Right lung (tissue), 5 donors: Measurements from ENCODE around the gene CFD. TPM values are rescaled to one million over a fixed set of nuclear protein-coding genes. Genes with fewer than 3 reads are reported as not detected.

ENCODE experiments used
- DNase-seq, 2 donors: peaks; one replicate each; pipeline ENCODE4 v3.0.0-alpha.2; 2013
- polyA plus RNA-seq, 5 donors: library from polyadenylated mRNA; unstranded; fragments of 120-200 nt; gene quantifications; one replicate each; pipeline versions ENCODE4 v1.2.1 to v1.2.3, GENCODE V29; 2013; ENCODE audit warnings: inconsistent platforms in 1 of 5, low replicate concordance in 1 of 5; ENCODE audit not compliant: insufficient read length in 5 of 5, insufficient read depth in 1 of 5

The CFD gene
- polyA plus RNA-seq, 5 donors: 4.7 to 31.4 (median 6.3) TPM

DNA sequence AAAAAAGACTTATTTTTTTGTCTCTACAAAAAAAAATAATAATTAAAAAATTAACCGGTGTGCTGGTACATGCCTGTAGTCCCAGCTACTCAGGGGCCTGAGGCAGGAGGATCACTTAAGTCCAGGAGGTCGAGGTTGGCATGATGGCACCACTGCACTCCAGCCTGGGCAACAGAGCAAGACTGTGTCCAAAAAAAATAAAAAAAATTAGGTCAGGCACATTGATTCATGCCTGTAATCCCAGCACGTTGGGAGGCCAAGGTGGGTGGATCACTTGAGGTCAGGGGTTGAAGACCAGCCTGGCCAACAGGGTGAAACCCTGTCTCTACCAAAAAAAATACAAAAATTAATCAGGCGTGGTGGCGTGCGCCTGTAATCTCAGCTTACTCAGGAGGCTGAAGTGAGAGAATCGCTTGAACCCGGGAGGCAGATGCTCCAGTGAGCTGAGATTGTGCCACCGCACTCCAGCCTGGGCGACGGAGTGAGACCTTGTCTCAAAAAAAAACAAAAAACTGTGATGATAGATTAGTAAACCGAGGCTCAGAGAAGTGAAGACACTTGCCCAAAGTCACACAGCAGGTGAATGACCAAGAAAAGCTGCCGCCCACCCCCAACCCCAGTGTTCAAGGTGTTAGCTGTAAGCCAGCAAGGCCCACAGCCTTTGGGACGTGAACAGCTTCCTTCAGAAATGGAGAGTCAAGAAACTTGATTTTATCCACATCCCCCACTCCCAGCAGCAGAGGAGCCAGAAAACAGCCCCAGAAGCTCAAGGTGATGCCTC lies 43.2 kb downstream of the CFD start:
- DNase-seq: no peak

DNA sequence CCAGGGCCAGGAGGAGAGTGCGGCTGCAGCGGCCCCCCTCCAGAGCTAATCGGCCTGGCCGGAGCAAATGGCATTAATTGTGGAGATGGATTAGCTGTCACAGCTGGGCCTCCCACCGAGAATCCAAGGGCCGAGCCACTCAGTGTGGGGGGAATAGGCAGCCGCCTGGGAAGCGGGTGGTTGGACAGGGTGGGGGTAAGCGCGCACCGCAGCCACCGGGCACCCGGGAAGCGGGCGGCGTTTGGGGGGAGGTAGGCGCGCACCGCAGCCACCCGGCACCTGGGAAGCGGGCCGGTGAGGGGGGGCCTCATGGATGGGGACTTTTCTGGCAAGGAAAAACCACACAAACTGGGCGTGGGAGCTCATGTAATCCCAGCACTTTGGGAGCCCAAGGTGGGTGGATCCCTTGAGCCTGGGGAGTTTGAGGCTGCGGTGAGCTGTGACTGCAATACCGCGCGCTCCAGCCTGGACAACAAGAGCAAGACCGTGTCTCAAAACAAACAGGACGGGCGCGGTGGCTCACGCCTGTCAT lies 43.9 kb downstream of the CFD start:
- no peak for DNase-seq

DNA sequence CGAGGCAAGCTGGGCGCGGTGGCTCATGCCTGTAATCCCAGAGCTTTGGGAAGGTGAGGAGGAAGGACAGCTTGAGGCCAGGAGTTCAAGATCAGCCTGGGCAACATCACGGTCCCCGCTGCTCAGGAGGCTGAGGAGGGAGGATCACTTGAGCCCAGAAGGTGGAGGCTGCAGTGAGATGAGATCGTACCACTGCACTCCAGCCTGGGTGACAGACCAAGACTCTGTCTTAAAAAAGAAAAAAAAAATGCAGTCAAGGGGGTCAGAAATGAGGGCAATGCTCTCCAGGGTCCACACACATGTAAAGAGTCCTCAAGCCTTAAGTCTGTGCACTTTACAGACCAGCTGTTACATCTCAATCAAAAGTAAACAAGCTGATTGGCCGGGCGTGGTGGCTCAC lies 45.1 kb downstream of the CFD start:
- no peak for DNase-seq

DNA sequence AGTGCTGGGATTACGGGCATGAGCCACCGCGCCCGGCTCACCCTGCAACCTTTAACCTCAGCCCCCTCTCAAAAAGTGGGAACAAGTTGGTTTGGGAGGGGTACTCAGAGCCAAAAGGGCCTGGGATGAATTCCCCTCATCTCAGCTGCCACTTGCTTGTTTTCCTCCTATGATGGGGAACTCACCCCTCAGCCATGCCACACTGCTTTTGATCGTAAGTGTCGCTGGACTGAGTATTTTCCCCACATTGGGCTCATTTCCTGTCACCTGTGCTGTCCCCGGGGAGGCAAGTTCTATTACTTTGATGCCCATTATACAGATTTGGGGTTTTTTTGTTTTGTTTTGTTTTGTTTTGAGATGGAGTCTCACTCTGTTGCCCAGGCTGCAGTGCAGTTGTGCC lies 47.0 kb downstream of the CFD start:
- no peak for DNase-seq

DNA sequence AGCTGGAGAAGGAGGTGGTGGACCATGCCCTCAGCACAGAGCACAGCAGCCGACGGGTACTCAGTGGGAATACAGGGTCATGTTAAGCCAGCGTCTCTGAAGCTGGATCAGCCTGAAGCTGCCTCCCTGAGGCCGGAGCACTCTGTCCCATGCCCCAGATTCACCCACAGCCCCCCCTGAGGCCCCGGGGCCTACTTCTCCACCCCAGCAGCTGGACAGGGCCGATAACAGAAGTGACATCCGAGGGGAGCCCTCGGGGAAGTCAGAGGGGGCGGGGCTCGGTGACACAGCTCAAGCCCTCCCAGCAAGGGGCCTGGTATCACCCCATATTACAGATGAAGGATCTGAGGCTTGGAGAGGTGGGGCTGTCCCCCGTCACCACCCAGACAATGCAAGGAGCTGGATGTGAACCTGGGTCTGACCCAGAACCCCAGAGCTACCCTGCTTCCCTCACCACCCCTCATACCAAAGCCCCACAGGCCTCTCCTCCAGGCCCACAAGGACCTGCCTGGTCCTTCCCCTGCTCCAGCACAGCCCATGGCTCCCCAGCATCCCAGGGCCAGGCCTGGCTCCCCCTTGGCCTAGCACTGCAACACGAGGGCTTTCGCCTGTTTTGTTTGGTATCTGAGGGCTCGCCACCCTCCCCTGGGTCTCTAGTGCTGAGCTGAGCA lies 47.9 kb downstream of the CFD start:
- DNase-seq: no peak

DNA sequence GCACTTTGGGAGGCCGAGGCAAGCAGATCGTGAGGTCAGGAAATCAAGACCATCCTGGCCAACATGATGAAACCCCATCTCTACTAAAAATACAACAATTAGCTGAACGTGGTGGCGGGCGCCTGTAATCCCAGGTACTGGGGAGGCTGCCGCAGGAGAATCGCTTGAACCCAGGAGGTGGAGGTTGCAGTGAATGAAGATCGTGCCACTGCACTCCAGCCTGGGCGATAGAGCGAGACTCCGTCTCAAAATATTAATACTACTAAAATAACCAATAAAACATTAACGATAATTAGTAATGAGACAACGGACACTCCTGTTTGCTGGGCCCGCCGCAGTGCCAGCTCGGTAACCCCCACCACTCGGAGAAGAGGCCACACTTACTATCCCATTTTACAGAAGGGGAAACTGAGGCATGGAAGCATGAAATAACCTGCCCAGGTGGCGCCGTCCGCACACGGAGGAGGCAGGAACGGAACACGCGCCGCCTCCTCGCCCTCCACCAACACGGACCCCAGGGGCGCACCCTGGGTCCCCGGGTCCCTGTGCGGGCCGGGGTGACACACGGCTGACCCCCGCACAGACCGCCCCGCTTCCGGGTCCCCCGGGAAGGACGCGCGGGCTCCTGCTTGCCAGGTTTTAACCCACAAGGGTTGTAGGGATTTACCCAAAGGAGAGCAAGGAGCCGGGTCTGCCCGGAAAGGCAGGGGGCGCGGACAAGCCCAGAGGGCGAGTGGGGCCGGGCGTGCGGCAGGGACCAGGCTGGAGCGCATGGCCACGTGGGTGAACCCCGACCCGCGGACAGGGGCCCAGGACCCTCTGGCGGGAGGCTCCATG lies 52.0 kb downstream of the CFD start:
- DNase-seq: no peak

DNA sequence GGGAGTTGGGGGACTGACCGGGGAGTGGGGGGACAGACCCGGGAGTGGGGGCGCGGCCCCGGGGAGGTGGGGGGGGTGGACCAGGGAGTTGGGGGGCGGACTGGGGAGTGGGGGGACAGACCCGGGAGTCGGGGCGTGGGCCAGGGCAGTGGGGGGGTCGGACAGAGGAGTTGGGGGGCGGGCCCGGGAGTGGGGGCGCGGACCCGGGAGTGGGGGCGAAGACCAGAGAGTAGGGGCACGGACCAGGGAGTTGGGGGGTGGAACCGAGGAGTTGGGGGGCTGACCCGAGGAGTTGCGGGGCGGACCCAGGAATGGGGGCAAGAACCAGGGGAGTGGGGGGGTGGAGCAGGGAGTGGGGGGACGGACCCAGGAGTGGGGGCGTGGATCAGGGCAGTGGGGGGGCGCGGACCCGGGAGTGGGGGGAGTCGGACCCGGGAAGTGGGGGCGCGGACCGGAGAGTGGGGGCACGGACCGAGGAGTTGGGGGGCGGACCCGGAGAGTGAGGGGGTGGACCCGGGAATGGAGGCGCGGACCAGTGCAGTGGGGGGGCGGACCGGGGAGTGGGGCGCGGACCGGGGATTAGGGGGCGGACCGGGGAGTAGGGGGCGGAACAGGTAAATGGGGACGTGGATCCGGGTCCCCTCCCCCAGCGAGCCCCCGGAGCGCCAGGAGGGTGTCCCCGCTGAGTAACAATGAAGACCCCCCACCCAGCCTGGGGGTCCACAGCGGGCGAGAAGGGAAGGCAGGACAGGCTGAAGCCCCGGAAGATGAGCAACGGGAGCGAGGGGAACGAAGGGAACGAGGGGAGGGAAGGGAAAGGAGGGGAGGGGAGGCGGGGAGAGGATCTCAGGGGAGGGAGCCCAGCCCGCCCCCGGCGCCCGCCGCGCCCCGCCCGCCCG lies 53.0 kb downstream of the CFD start:
- DNase-seq: no peak

Other genes starting within 250 kb of the CFD start
- 10 to 100 TPM; 28.9 to 46.0 (median 43.0) TPM for gene POLRMT, start 226.1 kb upstream of the CFD start, polyA plus RNA-seq
- under 1 TPM; 0.19 to 0.57 (median 0.22) TPM for gene FGF22, start 219.8 kb upstream of the CFD start, polyA plus RNA-seq
- gene RNF126, start 196.4 kb upstream of the CFD start, polyA plus RNA-seq: 10 to 100 TPM; 13.8 to 33.6 (median 19.8) TPM
- 10 to 100 TPM in 3 of 5 donors, 1 to 10 TPM in 2; 7.0 to 17.2 (median 12.9) TPM for gene FSTL3, start 183.3 kb upstream of the CFD start, polyA plus RNA-seq
- under 1 TPM in 4 of 5 donors, not detected in 1; 0.14 to 0.64 (median 0.39) TPM for gene PRSS57, start 164.2 kb upstream of the CFD start, polyA plus RNA-seq
- gene PALM, start 150.7 kb upstream of the CFD start, polyA plus RNA-seq: 10 to 100 TPM; 32.5 to 62.8 (median 43.2) TPM
- gene MISP, start 108.6 kb upstream of the CFD start, polyA plus RNA-seq: 10 to 100 TPM in 2 of 5 donors, 1 to 10 TPM in 3; 5.7 to 17.2 (median 9.4) TPM
- gene PTBP1, start 62.2 kb upstream of the CFD start, polyA plus RNA-seq: 100 to 1,000 TPM; 294 to 375 (median 310) TPM
- 10 to 100 TPM in 1 of 5 donors, 1 to 10 TPM in 4; 3.0 to 13.7 (median 7.1) TPM for gene PLPPR3, start 37.7 kb upstream of the CFD start, polyA plus RNA-seq
- 1 to 10 TPM; 1.4 to 4.4 (median 1.9) TPM for gene AZU1, start 31.8 kb upstream of the CFD start, polyA plus RNA-seq
- gene PRTN3, start 18.7 kb upstream of the CFD start, polyA plus RNA-seq: 1 to 10 TPM; 1.4 to 3.4 (median 2.2) TPM
- gene ELANE, start 7.4 kb upstream of the CFD start, polyA plus RNA-seq: 1 to 10 TPM in 2 of 5 donors, under 1 TPM in 3; 0.20 to 1.7 (median 0.75) TPM
- gene MED16, start 33.5 kb downstream of the CFD start, polyA plus RNA-seq: 10 to 100 TPM; 36.7 to 76.2 (median 51.0) TPM
- gene RNU6-9, start 33.8 kb downstream of the CFD start, polyA plus RNA-seq: not detected
- 10 to 100 TPM; 27.5 to 61.8 (median 37.1) TPM for gene R3HDM4, start 53.6 kb downstream of the CFD start, polyA plus RNA-seq
- gene KISS1R, start 57.7 kb downstream of the CFD start, polyA plus RNA-seq: under 1 TPM in 1 of 5 donors, not detected in 4; 0.15 TPM
- 10 to 100 TPM; 17.0 to 28.0 (median 20.3) TPM for gene ARID3A, start 66.4 kb downstream of the CFD start, polyA plus RNA-seq
- 10 to 100 TPM; 22.3 to 47.6 (median 30.8) TPM for gene WDR18, start 124.7 kb downstream of the CFD start, polyA plus RNA-seq
- gene GRIN3B, start 140.8 kb downstream of the CFD start, polyA plus RNA-seq: 1 to 10 TPM in 2 of 5 donors, under 1 TPM in 3; 0.31 to 1.6 (median 0.69) TPM
- 100 to 1,000 TPM in 2 of 5 donors, 10 to 100 TPM in 3; 70.9 to 132 (median 98.4) TPM for gene TMEM259, start 161.5 kb downstream of the CFD start, polyA plus RNA-seq
- not detected for gene RNU6-2, start 161.9 kb downstream of the CFD start, polyA plus RNA-seq
- 100 to 1,000 TPM; 128 to 196 (median 157) TPM for gene CNN2, start 166.9 kb downstream of the CFD start, polyA plus RNA-seq
- 1 to 10 TPM; 2.8 to 6.1 (median 4.7) TPM for gene ABCA7, start 180.4 kb downstream of the CFD start, polyA plus RNA-seq
- 10 to 100 TPM in 3 of 5 donors, 1 to 10 TPM in 2; 7.8 to 15.8 (median 10.2) TPM for gene ARHGAP45, start 207.5 kb downstream of the CFD start, polyA plus RNA-seq
- 100 to 1,000 TPM; 107 to 191 (median 115) TPM for gene POLR2E, start 235.7 kb downstream of the CFD start, polyA plus RNA-seq
- 100 to 1,000 TPM; 141 to 288 (median 176) TPM for gene GPX4, start 244.3 kb downstream of the CFD start, polyA plus RNA-seq